Mesothelial cell of epicardium (in vitro differentiated cells): ENCODE data around the gene TBRG4. TPM values are rescaled to one million over a fixed set of nuclear protein-coding genes. Genes with fewer than 3 reads are reported as not detected.

Experiments used
- DNase-seq, 2 experiments: peaks; one replicate each; pipeline ENCODE4 v3.0.0; 2021; ENCODE audit warnings: low spot score in 2 of 2; ENCODE audit not compliant: unreplicated experiment in 2 of 2
- H3K27ac Mint-ChIP-seq: 2 replicates; pipeline ENCODE4 v1.8.0; 2021; ENCODE audit warnings: mixed read lengths
- H3K27me3 Mint-ChIP-seq: 2 replicates; pipeline ENCODE4 v1.8.0; 2021; ENCODE audit warnings: low read depth, mixed read lengths
- H3K36me3 Mint-ChIP-seq: 2 replicates; pipeline ENCODE4 v1.8.0; 2021; ENCODE audit warnings: mixed read lengths
- H3K4me1 Mint-ChIP-seq: 2 replicates; pipeline ENCODE4 v1.8.0; 2021; ENCODE audit warnings: mixed read lengths
- H3K4me3 Mint-ChIP-seq: 2 replicates; pipeline ENCODE4 v1.8.0; 2021; ENCODE audit warnings: mild to moderate bottlenecking, moderate library complexity, mixed read lengths
- H3K9me3 Mint-ChIP-seq: 2 replicates; pipeline ENCODE4 v1.8.0; 2021; ENCODE audit warnings: mixed read lengths
- CTCF ChIP-seq: fragments of 200-600 bp; sonication (generic); IDR thresholded peaks from one replicate; pipeline ENCODE4 v1.5.0; 2021; ENCODE audit warnings: antibody characterized with exemption; ENCODE audit not compliant: unreplicated experiment
- total RNA-seq: library from RNA; stranded (reverse); gene quantifications from 3 replicates; pipeline ENCODE4 v1.2.1, GENCODE V29; 2021

Gene TBRG4
- total RNA-seq, 1 donor from 2014 or later, result 68.1 TPM

- Mint-ChIP-seq H3K4me3 (no peak overlapping the region), H3K27me3 (peaks cover 7% of the 10 kb centered on the region), H3K36me3 (no peaks in the 10 kb centered on the region), H3K4me1 (no peaks in the 10 kb centered on the region), H3K9me3 (no peaks in the 10 kb centered on the region), H3K27ac (no peak overlapping the region)
- TF ChIP-seq CTCF, result no peak
- no peak for DNase-seq
These were observed 20.4 kb upstream of the TBRG4 start for GRCh38 chr7:45131891-45132290.

- no peak overlapping the region for H3K27ac Mint-ChIP-seq
- no peak overlapping the region for H3K4me3 Mint-ChIP-seq
- no peak for TF ChIP-seq CTCF
- H3K9me3 Mint-ChIP-seq, result no peaks in the 10 kb centered on the region
- H3K27me3 Mint-ChIP-seq, result peaks cover 4% of the 10 kb centered on the region
- no peak for DNase-seq
- H3K4me1 Mint-ChIP-seq, result no peaks in the 10 kb centered on the region
- H3K36me3 Mint-ChIP-seq, result no peaks in the 10 kb centered on the region
These were observed 19.4 kb upstream of the TBRG4 start for GRCh38 chr7:45130910-45131309.

GRCh38 chr7:45129906-45130305, 18.4 kb upstream of the TBRG4 start:
- no peak for TF ChIP-seq CTCF
- Mint-ChIP-seq H3K4me1 (no peaks in the 10 kb centered on the region), H3K27ac (no peak overlapping the region), H3K9me3 (no peaks in the 10 kb centered on the region), H3K36me3 (no peaks in the 10 kb centered on the region), H3K27me3 (peaks cover 4% of the 10 kb centered on the region), H3K4me3 (no peak overlapping the region)
- DNase-seq, result no peak

- no peak for DNase-seq
- Mint-ChIP-seq H3K27me3 (peaks cover 4% of the 10 kb centered on the region), H3K4me3 (no peak overlapping the region), H3K36me3 (no peaks in the 10 kb centered on the region), H3K27ac (no peak overlapping the region), H3K4me1 (no peaks in the 10 kb centered on the region), H3K9me3 (no peaks in the 10 kb centered on the region)
- no peak for TF ChIP-seq CTCF
These were observed 17.8 kb upstream of the TBRG4 start for GRCh38 chr7:45129181-45129800.

GRCh38 chr7:45126920-45127319, 15.4 kb upstream of the TBRG4 start:
- no peak for DNase-seq
- Mint-ChIP-seq H3K4me1 (no peaks in the 10 kb centered on the region), H3K27ac (no peak overlapping the region), H3K9me3 (no peaks in the 10 kb centered on the region), H3K27me3 (peaks cover 4% of the 10 kb centered on the region), H3K36me3 (no peaks in the 10 kb centered on the region), H3K4me3 (no peak overlapping the region)
- no peak for TF ChIP-seq CTCF

GRCh38 chr7:45126201-45126600, 14.7 kb upstream of the TBRG4 start:
- no peak for TF ChIP-seq CTCF
- H3K27ac Mint-ChIP-seq, result no peak overlapping the region
- no peak for DNase-seq
- peaks cover 4% of the 10 kb centered on the region for H3K27me3 Mint-ChIP-seq
- no peaks in the 10 kb centered on the region for H3K4me1 Mint-ChIP-seq
- no peak overlapping the region for H3K4me3 Mint-ChIP-seq
- no peaks in the 10 kb centered on the region for H3K36me3 Mint-ChIP-seq
- no peaks in the 10 kb centered on the region for H3K9me3 Mint-ChIP-seq
